Inflammatory macrophage (primary cell): ENCODE measurements around the gene CCDC174.

Experiments used
- DNase-seq, 2 donors: peaks; one replicate each; pipeline ENCODE4 v3.0.0-alpha.2; 2020 to 2022

Gene CCDC174

GRCh38 chr3:14703791-14704190, 52.2 kb downstream of the CCDC174 start:
- DNase-seq = no peak

DNA sequence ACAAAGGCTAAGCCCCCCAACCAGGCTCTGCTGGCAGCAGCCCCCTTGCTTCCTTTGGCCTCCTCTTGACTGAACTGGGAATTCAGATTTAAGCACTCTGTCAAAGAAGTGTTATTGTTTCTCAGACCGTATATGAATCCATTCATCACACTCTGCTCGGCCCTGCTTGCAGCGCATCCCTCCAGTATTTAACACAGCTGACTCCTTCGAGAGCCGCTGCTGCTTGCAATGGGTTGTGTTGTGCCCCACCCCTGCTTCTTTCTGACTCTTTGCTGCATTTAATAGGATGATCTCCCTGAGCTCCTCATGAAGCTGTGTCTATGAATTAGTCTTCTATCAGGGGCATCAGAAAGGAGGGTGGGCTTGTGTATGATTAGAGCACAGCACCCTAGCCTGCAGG, 54.5 kb downstream of the CCDC174 start:
- no peak for DNase-seq

- no peak for DNase-seq
These were observed 65.0 kb downstream of the CCDC174 start for GRCh38 chr3:14716591-14716990.

- DNase-seq = no peak
These were observed 65.7 kb downstream of the CCDC174 start for GRCh38 chr3:14717307-14717706.

GRCh38 chr3:14718539-14718938, 67.0 kb downstream of the CCDC174 start:
- no peak for DNase-seq

- no peak for DNase-seq
These were observed 67.4 kb downstream of the CCDC174 start for GRCh38 chr3:14719006-14719405.

GRCh38 chr3:14721126-14721864, 69.7 kb downstream of the CCDC174 start:
- no peak for DNase-seq
